Smooth muscle cell (in vitro differentiated cells): ENCODE data around the gene WNT10A. TPM values are rescaled to one million over a fixed set of nuclear protein-coding genes. Genes with fewer than 3 reads are reported as not detected.

Source experiments
- DNase-seq: peaks from one replicate; lab custom pipeline; 2025; ENCODE audit not compliant: unreplicated experiment; lab: John Stamatoyannopoulos, UW
- H2AFZ ChIP-seq: fragments of 200-600 bp; sonication (generic); 2 replicates; pipeline ENCODE4 v1.6.0; 2016; ENCODE audit warnings: antibody characterized with exemption, low read depth, mild to moderate bottlenecking
- H3F3A ChIP-seq: fragments of 200-600 bp; sonication (generic); 2 replicates; pipeline ENCODE4 v1.6.0; 2017; ENCODE audit warnings: antibody characterized with exemption, low read depth
- H3K27ac ChIP-seq: fragments of 200-600 bp; sonication (generic); 2 replicates; pipeline ENCODE4 v1.5.1; 2016; ENCODE audit warnings: low read depth, mild to moderate bottlenecking
- H3K27me3 ChIP-seq: fragments of 200-600 bp; sonication (generic); 2 replicates; pipeline ENCODE4 v1.6.1; 2016; ENCODE audit warnings: low read depth, mild to moderate bottlenecking
- H3K36me3 ChIP-seq: fragments of 200-600 bp; sonication (generic); 2 replicates; pipeline ENCODE4 v1.5.1; 2016; ENCODE audit warnings: low read depth
- H3K4me1 ChIP-seq: fragments of 200-600 bp; sonication (generic); 2 replicates; pipeline ENCODE4 v1.5.1; 2016; ENCODE audit warnings: low read depth
- H3K4me2 ChIP-seq: fragments of 200-600 bp; sonication (generic); 2 replicates; pipeline ENCODE4 v1.6.0; 2016; ENCODE audit warnings: mild to moderate bottlenecking
- H3K4me3 ChIP-seq: fragments of 200-600 bp; sonication (generic); 2 replicates; pipeline ENCODE4 v1.5.1; 2016; ENCODE audit warnings: mild to moderate bottlenecking
- H3K79me2 ChIP-seq: fragments of 200-600 bp; sonication (generic); 2 replicates; pipeline ENCODE4 v1.6.0; 2016; ENCODE audit warnings: low read depth, mild to moderate bottlenecking
- H3K9ac ChIP-seq: fragments of 200-600 bp; sonication (generic); 2 replicates; pipeline ENCODE4 v1.6.0; 2016; ENCODE audit warnings: low read depth
- H3K9me3 ChIP-seq: fragments of 200-600 bp; sonication (generic); replicated peaks from 2 replicates; pipeline ENCODE4 v1.5.1; 2016; ENCODE audit warnings: low read depth
- H4K20me1 ChIP-seq: fragments of 200-600 bp; sonication (generic); 2 replicates; pipeline ENCODE4 v1.6.0; 2016; ENCODE audit warnings: low read depth
- WGBS: methylation state at CpG from one replicate; pipeline ENCODE4 v1.1.7; 2016; ENCODE audit warnings: low lambda C conversion rate; 5-methylcytosine and 5-hydroxymethylcytosine counted together
- polyA plus RNA-seq: library from polyadenylated mRNA; unstranded; fragments of >200 nt; fragmentation: Nextera tagmentation; extraction: Ambion mirVana; gene quantifications from 2 replicates; pipeline ENCODE4 v1.2.1, GENCODE V29; 2016
- total RNA-seq: library from RNA; depleted of rRNA; stranded (reverse); fragments of >200 nt; gene quantifications from 2 replicates; pipeline ENCODE4 v1.2.3, GENCODE V29; 2014
- TF ChIP-seq, protein P1 (sequence below): fragments of 200-600 bp; sonication (generic); IDR thresholded peaks from 2 replicates; pipeline ENCODE4 v1.5.1; 2017; ENCODE audit warnings: borderline replicate concordance, mild to moderate bottlenecking, antibody characterized with exemption; ENCODE audit not compliant: insufficient read depth, poor library complexity, severe bottlenecking

WNT10A gene
- total and polyA plus RNA-seq, 2 experiments from 2014 or later: 2.3 to 3.6 TPM

- Histone ChIP-seq H3K79me2 (no peaks in the 10 kb centered on the region), H3K4me1 (peaks cover 5% of the 10 kb centered on the region), H2AFZ (no peak overlapping the region), H3K9ac (no peak overlapping the region), H3K4me2 (peak overlapping the region; percentile 84), H3F3A (no peaks in the 10 kb centered on the region), H3K27ac (no peak overlapping the region), H3K27me3 (peaks cover 43% of the 10 kb centered on the region), H3K9me3 (no peaks in the 10 kb centered on the region), H3K4me3 (no peak overlapping the region), H3K36me3 (no peaks in the 10 kb centered on the region), H4K20me1 (no peaks in the 10 kb centered on the region)
- DNase-seq: no peak
- TF ChIP-seq, protein P1, sequence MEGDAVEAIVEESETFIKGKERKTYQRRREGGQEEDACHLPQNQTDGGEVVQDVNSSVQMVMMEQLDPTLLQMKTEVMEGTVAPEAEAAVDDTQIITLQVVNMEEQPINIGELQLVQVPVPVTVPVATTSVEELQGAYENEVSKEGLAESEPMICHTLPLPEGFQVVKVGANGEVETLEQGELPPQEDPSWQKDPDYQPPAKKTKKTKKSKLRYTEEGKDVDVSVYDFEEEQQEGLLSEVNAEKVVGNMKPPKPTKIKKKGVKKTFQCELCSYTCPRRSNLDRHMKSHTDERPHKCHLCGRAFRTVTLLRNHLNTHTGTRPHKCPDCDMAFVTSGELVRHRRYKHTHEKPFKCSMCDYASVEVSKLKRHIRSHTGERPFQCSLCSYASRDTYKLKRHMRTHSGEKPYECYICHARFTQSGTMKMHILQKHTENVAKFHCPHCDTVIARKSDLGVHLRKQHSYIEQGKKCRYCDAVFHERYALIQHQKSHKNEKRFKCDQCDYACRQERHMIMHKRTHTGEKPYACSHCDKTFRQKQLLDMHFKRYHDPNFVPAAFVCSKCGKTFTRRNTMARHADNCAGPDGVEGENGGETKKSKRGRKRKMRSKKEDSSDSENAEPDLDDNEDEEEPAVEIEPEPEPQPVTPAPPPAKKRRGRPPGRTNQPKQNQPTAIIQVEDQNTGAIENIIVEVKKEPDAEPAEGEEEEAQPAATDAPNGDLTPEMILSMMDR: no peak
- WGBS: 56% methylated on average over 12 of the region's 12 CpGs
These were observed 13.7 kb downstream of the WNT10A start for GRCh38 chr2:218894151-218894879.

DNA sequence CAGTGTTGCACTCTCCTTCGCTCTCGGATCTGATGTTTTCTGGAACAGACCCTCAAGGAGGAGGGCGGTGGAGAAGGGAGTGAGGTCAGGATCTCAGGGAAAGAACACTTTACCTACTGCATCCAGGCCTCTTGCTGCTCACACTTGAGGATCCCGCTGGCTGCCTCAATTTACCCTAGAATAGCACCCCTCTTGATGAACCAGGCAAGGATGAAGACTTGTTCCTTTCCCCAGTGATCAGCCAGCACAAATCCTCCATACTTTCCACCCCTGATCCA is 14.2 kb downstream of the WNT10A start:
- no peak overlapping the region for H2AFZ ChIP-seq
- H3F3A ChIP-seq: no peaks in the 10 kb centered on the region
- TF ChIP-seq, protein P1: no peak
- no peaks in the 10 kb centered on the region for H3K36me3 ChIP-seq
- WGBS: 80% methylated on average over 4 of the region's 4 CpGs
- no peak overlapping the region for H3K4me3 ChIP-seq
- no peak overlapping the region for H3K4me2 ChIP-seq
- H3K9ac ChIP-seq: no peak overlapping the region
- DNase-seq: no peak
- H3K9me3 ChIP-seq: no peaks in the 10 kb centered on the region
- no peak overlapping the region for H3K27ac ChIP-seq
- H3K79me2 ChIP-seq: no peaks in the 10 kb centered on the region
- H3K27me3 ChIP-seq: peaks cover 46% of the 10 kb centered on the region
- H4K20me1 ChIP-seq: no peaks in the 10 kb centered on the region
- peaks cover 5% of the 10 kb centered on the region for H3K4me1 ChIP-seq

DNA sequence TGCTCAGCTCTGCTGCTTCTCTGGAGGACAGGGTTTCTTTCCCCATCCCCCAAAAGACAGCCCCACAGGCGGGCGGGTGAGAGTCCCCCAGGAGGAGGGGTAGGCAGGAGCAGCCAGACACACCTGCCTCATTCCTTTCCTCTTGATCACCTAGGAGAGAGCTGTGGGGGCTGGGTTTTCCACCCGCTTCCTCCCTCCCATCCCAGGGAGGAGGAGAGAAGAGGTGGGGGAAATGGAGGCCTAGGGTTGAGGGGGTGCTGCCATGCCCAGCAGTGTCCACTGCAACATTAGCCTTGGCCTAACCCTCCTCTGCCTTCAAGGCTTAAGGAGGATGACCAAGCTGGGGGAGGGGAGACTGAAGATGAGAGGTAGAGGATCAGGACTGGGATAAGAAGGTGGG is 14.7 kb downstream of the WNT10A start:
- no peak overlapping the region for H2AFZ ChIP-seq
- no peaks in the 10 kb centered on the region for H3K36me3 ChIP-seq
- no peak overlapping the region for H3K9ac ChIP-seq
- H3F3A ChIP-seq: no peaks in the 10 kb centered on the region
- H3K27me3 ChIP-seq: peaks cover 50% of the 10 kb centered on the region
- no peaks in the 10 kb centered on the region for H4K20me1 ChIP-seq
- H3K79me2 ChIP-seq: no peaks in the 10 kb centered on the region
- no peaks in the 10 kb centered on the region for H3K9me3 ChIP-seq
- 64% methylated on average over 3 of the region's 3 CpGs for WGBS
- TF ChIP-seq, protein P1: no peak
- DNase-seq: no peak
- H3K4me3 ChIP-seq: no peak overlapping the region
- H3K4me2 ChIP-seq: peak overlapping the region; percentile 83
- no peak overlapping the region for H3K27ac ChIP-seq
- peaks cover 5% of the 10 kb centered on the region for H3K4me1 ChIP-seq
